Epithelial cell of proximal tubule (primary cell): ENCODE results near the gene MAST4. TPM values are rescaled to one million over a fixed set of nuclear protein-coding genes. Genes with fewer than 3 reads are reported as not detected.

Experiments used
- DNase-seq: peaks from one replicate; pipeline ENCODE4 v3.0.0-alpha.2; 2011; ENCODE audit warnings: low read depth
- H3K4me3 ChIP-seq: 2 replicates; pipeline ENCODE4 v1.5.1; 2011; ENCODE audit warnings: low read depth, mild to moderate bottlenecking, low read length
- total RNA-seq: library from RNA; depleted of rRNA; stranded (reverse); fragments of >200 nt; gene quantifications from 2 replicates; pipeline ENCODE4 v1.2.3, GENCODE V29; 2015
- TF ChIP-seq, protein P1 (sequence below): conservative IDR thresholded peaks from 2 replicates; pipeline ENCODE4 v1.5.1; 2012; ENCODE audit warnings: low read depth, mild to moderate bottlenecking, low read length

MAST4 gene
- total RNA-seq, 1 donor from 2014 or later, result 17.3 TPM

DNA sequence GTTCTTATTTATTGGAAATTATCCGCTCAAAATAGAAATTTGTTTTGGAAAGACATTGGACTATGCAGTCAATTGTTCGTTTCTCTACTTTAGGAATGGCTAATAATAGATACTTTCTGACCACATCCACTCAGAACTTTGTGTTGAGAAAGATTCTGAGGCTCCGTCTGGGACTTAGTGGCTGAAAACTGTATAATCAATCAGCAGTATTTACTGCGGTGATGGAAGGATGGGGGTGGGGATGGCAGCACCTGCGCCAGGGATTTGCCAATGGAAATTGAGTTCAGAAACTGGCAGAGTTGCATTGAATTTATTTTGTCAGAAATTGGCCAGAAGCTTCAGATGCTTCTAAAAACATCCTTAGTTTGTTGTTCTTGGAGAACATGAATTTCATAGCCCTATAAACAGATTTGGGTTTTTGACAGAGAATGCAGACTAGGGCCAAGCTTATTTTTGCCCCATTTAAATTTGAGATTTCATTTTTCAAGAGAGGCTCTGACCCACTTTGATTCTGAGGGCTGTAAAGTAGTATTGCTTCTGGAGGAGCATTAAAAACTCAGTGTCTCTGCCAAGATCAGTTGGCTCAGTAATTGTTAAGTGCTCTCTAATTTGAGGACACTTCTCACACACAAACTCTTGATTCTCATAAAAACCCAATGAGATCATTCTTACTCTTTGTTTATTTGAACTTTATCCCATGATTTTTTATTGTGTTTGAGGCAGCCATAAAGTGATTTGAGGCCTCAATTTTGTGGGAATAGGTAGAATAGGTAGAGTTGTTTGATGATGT lies 385.3 kb downstream of the MAST4 start:
- TF ChIP-seq, protein P1, sequence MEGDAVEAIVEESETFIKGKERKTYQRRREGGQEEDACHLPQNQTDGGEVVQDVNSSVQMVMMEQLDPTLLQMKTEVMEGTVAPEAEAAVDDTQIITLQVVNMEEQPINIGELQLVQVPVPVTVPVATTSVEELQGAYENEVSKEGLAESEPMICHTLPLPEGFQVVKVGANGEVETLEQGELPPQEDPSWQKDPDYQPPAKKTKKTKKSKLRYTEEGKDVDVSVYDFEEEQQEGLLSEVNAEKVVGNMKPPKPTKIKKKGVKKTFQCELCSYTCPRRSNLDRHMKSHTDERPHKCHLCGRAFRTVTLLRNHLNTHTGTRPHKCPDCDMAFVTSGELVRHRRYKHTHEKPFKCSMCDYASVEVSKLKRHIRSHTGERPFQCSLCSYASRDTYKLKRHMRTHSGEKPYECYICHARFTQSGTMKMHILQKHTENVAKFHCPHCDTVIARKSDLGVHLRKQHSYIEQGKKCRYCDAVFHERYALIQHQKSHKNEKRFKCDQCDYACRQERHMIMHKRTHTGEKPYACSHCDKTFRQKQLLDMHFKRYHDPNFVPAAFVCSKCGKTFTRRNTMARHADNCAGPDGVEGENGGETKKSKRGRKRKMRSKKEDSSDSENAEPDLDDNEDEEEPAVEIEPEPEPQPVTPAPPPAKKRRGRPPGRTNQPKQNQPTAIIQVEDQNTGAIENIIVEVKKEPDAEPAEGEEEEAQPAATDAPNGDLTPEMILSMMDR, result no peak
- H3K4me3 ChIP-seq, result no peak overlapping the region
- DNase-seq, result no peak

DNA sequence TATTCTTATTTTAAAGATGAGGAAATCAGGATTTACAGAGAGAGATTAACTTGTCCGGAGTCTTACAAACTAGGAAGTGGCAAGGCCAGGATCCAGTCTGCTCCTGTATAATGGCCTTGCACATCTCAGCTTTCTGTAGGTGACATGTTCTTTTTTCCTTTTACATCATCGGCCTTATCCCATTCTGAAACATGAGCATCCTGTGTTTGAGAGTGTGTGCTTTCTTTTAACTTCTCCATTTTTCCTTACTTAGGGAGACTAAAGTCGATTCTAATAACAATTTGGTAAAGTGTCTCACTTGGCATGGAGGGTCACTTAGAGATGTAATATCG lies 385.8 kb downstream of the MAST4 start:
- TF ChIP-seq, protein P1, result no peak
- no peak for DNase-seq
- no peak overlapping the region for H3K4me3 ChIP-seq

GRCh38 chr5:66982470-66982869 lies 386.3 kb downstream of the MAST4 start:
- TF ChIP-seq, protein P1, result no peak
- H3K4me3 ChIP-seq, result no peak overlapping the region
- no peak for DNase-seq

DNA sequence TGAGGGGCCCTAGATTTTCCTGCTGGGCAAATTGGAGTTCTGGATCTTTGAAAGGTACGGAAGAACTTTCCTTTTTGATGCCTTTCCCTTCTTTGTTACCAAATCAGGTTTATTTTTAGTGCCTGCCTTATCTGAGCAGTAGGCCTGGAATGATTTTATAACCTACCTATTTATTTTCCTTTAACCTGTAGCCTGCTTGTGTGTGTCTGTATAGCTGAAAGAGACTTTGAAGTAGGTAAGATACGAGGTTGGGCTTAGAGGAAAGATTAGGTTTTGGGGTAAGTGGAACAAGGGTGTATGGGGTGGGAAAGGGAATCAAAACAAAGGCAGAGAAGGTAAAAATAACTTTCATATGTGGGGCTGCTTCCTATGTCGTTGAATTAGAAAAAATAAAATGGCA lies 389.2 kb downstream of the MAST4 start:
- TF ChIP-seq, protein P1, result no peak
- no peak for DNase-seq
- H3K4me3 ChIP-seq, result no peak overlapping the region

DNA sequence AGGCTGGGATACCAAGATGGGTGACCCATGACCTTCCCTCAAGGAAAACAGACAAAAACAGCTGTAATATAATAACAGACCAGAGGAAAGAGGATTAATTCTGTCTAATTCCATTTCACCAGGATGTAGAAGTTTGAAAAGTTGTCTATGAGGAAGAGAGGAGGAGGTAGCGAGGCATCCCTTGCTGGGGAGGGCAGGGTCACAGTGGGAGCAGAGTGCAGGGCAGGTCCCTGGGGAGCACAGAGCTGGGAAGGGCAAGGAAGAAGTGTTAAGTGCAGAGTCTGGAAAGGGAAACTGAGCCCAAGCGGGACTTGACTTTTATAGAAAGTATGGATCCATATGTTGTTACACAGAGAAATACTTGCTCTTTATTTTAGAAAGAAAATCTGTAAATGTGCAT lies 389.8 kb downstream of the MAST4 start:
- no peak overlapping the region for H3K4me3 ChIP-seq
- no peak for DNase-seq
- TF ChIP-seq, protein P1, result no peak

- no peak for DNase-seq
- TF ChIP-seq, protein P1, result no peak
- H3K4me3 ChIP-seq, result no peak overlapping the region
These were observed 390.3 kb downstream of the MAST4 start for GRCh38 chr5:66986534-66986933.

GRCh38 chr5:66987126-66987525 lies 390.9 kb downstream of the MAST4 start:
- no peak for DNase-seq
- TF ChIP-seq, protein P1, result no peak
- H3K4me3 ChIP-seq, result no peak overlapping the region
